NCI-H1417 (cell line): ENCODE measurements around the gene AQR.
"Not testable (repeated sequence)": the region's sequence is repeated elsewhere in the genome, so short reads cannot be mapped to it uniquely, and the experiment has no call there.

ENCODE experiments used
- DNase-seq, 3 experiments: peaks; one replicate each; lab custom pipeline; 2025; lab: John Stamatoyannopoulos, UW

AQR gene

DNA sequence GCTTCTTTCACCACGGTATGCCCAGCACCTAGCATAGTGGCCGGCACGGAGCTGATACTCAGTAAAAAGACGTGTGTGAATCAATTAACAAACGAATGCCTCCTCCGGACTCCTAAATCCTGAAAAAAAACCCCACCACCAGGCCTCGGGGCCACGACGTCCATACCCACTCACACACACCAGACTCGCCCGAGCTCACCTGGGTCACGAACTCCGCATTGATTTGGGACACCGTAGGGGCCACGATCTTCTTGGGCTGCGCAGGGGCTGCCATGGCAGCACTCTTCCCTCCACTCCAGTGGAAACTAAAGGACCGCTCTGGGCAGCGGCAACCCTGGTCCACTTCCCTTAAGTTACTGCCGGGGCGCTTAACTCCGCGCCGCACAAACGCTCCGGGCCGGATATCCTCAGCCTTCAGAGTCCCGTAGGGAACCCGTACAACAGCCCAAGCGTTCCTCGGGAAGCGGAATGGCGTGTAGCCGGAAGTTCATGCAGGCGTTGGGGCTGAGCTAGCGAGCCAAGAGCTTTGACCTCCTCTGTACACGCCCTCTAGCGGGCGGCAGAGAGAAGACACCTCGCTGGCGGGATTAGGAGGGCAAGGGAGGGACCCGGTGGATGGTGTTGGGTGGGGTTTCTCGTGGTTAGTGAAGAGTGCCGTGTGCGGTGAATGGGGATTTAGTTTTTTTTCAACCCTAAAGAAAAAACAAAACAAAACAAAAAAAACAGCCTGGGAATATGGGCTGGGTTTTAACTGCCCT is at the start of gene AQR:
Gene AQR, minus strand, starts transcription at position 403 of the 758 bp plus-strand sequence. Its CDS starts 129 bp downstream, at position 274.
- peak; percentile 91 to 98 (median 96) for DNase-seq

DNA sequence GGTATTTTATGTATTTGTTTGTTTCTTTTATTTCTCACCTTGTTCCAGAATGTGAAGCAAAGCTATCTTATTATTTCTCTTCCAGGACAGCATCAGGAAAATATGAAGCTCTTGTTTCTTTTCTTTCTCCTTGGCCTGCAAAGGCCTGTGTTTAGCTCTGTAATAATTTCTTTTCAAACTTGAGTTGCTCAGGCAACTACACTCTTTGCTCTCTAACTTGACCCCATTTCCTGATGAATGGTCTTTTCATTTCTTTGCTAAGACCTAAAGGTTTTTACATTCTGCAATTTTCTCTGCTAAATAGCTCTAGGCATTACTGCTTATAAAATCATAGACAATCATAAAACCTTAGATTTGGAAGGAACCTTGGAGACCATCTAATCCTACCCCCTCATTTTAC is 44.7 kb upstream of the AQR start:
- no peak for DNase-seq

- DNase-seq, result no peak
Measured at GRCh38 chr15:35013370-35013769, 43.8 kb upstream of the AQR start.

- DNase-seq, result no peak
Measured at GRCh38 chr15:35007397-35007796, 37.9 kb upstream of the AQR start.

- no peak for DNase-seq
Measured at GRCh38 chr15:35005933-35006332, 36.4 kb upstream of the AQR start.

GRCh38 chr15:35003928-35004327 is 34.4 kb upstream of the AQR start:
- DNase-seq, result no peak

DNA sequence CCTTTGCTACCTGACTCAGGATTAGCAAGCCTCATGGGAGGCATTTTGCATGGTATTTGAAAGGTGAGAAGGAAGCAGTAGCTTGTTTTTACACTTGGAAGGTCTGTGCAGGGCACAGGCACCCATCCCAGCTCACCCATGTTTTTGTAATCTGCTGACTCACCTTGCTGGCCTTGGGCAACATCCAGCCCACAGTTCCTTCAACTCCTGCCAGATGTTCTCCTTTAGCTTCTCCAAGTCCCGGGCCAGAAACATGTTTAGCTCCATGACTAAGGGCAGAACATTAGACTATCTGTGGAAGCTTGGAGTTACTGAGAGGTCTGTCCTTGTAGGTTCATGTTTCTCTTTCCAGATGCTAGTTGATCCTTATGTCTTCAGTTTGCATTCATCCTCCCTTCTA is 31.0 kb upstream of the AQR start:
- DNase-seq, result no peak

- no peak for DNase-seq
Measured at GRCh38 chr15:34999906-35000305, 30.4 kb upstream of the AQR start.

DNA sequence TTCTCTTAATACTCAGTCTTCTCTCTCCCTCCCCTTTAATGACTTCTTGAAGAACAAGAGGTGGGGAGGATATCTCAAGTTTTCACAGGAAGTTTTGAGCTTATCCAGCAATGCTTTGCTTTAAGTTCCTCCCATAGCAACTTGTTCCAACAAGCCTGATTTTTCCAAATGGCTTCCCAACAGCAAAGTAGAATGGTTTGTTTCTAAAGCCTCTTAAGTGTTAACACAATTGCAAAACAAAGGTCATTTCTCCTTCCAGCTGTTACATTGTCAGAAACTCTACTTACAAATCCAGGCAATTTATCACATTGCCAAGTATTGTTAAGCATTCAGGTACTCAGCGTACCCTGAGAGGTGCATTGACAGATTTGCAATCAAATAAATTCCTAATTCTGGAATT is 25.4 kb upstream of the AQR start:
- peak in 1 of 3 experiments; percentile 23 for DNase-seq

DNA sequence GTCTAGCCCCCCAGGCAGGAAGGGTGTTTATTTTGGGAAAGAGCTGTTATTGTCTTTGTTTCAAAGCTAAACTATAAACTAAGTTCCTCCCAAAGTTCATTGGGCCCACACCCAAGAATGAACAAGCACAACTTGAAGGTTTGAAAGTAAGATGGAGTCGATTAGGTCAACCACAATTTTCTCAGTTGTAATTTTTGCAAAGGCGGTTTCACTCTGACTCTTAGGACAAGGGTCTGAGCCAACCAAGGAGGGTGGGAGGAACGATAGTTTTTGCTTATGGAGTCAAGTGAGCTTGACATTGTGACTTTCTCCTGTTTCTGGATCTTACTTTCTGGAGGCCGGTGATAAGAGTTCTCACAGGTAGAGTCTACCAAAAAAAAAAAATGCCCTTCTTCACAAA is 24.3 kb upstream of the AQR start:
- DNase-seq, result no peak

- DNase-seq, result no peak
Measured at GRCh38 chr15:34993412-34993811, 23.9 kb upstream of the AQR start.

- peak; percentile 63 to 94 (median 94) for DNase-seq
Measured at GRCh38 chr15:34988027-34988902, 18.7 kb upstream of the AQR start, which contains the start of gene ZNF770. TSS of gene ZNF770 (minus strand) at chr15:34988287. CDS start at chr15:34983434, 4,853 bp downstream.

DNA sequence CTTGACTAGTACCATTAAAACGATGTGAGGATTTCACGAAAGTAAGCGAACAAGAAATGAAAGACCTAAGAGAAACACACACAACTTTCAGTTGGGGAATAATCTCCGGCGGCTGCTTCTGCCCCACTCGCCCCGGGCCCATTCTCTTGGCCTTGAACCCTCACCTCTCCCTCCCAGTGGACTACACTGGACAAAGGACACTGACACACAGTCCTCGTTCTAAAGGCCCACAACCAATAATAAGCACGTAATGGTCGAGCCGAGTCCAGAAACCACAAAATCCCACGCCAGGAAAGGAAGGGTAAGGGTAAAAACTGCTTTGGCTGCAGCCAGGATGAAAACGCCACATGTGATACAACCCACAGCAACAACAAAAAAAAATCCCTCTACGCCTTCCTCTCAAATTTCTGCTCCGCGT is 18.1 kb upstream of the AQR start:
- no peak for DNase-seq

- peak in 2 of 3 experiments; percentile 1 to 54 for DNase-seq
Measured at GRCh38 chr15:34986771-34987480, 17.4 kb upstream of the AQR start.

DNA sequence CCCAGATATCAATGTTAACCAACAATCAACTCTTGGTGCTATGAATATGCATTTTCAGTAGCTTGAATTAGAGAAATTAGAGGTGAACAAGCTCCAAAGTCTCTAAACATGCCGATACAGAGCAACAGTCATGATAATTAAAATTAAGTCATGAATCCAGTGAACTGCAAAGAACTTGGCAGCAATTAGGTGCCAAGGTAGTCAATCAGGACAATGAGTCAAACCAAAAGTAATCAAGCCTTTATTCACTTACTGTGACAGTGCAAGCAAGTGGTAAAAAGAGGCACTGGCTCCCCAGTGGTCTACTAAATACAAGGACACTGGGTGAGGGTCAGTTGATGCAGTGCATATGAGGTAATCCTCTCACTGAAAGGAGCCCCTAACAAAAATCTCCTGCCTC is 16.8 kb upstream of the AQR start:
- DNase-seq, result no peak

GRCh38 chr15:34984889-34985630 is 15.5 kb upstream of the AQR start:
- DNase-seq, result no peak

GRCh38 chr15:34976743-34977142 is 7.2 kb upstream of the AQR start:
- DNase-seq, result no peak

DNA sequence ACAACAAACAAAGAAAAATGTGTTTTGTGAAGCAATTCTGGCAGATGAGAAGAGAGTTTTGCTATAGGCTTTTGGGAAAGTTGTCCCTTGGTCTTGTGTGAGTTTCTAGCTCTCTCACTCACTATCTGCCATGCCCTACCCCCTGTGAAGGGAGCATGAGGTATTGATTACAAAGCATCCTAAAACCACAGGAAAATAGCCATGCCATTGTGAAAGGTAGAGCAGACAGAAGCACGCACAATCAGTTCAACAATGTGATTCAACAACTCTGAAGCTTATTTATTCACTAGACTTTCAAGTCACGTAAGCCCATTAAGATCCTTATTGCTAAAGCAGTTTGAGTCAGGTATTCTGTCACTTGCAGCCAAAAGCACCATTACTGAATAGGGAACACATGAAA is 6.5 kb upstream of the AQR start:
- DNase-seq, result no peak

DNA sequence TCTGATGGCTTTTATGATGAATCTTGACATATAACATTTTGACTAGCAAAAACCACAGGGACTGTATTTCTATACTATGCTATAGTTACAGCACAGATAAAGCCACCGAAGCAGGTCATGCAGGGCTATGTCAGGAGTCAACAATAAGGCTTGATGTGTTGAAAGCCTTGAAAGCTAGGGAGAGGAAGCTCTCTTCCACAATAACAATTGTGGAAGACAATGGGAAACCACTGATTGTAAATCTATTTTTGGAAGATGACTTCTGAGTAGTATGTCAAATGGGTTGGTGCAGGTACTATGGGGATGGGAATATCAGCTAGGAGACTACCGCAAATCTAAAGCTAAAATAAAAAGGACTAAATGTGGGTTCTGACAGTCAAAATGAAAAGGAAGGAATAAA is 4.0 kb upstream of the AQR start:
- DNase-seq, result no peak

DNA sequence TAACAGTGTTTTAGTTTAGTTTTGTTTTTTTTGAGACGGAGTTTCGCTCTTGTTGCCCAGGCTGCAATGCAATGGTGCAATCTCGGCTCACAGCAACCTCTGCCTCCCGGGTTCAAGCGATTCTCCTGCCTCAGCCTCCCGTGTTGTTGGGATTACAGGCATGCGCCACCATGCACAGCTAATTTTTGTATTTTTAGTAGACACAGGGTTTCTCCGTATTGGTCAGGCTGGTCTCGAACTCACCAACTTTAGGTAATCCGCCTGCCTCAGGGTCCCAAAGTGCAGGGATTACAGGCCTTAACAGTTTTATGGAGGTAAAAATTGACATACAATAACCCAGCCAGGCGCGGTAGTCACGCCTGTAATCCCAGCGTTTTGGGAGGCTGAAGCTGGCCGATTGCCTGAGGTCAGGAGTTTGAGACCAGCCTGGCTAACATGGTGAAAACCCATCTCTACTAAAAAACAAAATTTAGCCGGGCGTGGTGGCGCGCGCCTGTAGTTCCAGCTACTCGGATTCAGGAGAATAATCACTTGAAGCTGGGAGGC is 629 bp upstream of the AQR start:
- DNase-seq, result not testable (repeated sequence)

GRCh38 chr15:34964277-34964676 is 5.3 kb downstream of the AQR start:
- no peak for DNase-seq
